HCT116 (cell line): ENCODE results near the gene CUL5. TPM values are rescaled to one million over a fixed set of nuclear protein-coding genes. Genes with fewer than 3 reads are reported as not detected.

Source experiments
- ATAC-seq: fragments of 200-7000 bp; cut with Tn5 transposase; 2 replicates; pipeline ENCODE4 v1.9.1; 2020; ENCODE audit warnings: mild to moderate bottlenecking, moderate library complexity
- BruUV-seq: library from RNA; stranded (reverse); fragments of 400-500 nt; replicated peaks from 2 replicates; lab custom pipeline; 2021; lab: Mats Ljungman, UMichigan
- CTCF ChIA-PET: fragments of 300-600 bp; sonication (Branson Sonifier 250); formaldehyde crosslinking; loops from one replicate; lab custom pipeline; 2021; ENCODE audit warnings: antibody characterized with exemption; lab: Charles Lee
- POLR2A ChIA-PET: fragments of 300-600, 350-600 bp; sonication (Branson Sonifier 250); formaldehyde crosslinking; loops from one replicate; lab custom pipeline; 2021; ENCODE audit warnings: antibody characterized with exemption; lab: Charles Lee
- RAD21 ChIA-PET, 2 experiments: fragments of 300-600 bp; sonication (Branson Sonifier 250); formaldehyde crosslinking; loops; one replicate each; lab custom pipeline; 2023; ENCODE audit warnings: low total read pairs in 2 of 2; ENCODE audit not compliant: uncharacterized antibody in 2 of 2, unreplicated experiment in 2 of 2, low non-redundant PET in 1 of 2; lab: Charles Lee
- DNase-seq: peaks from one replicate; pipeline ENCODE4 v3.0.0-alpha.2; 2010; ENCODE audit warnings: low read depth, low spot score
- H2AFZ ChIP-seq: fragments of 200-600 bp; shearing (Covaris generic), sonication (generic); 2 replicates; pipeline ENCODE4 v1.6.1; 2017; ENCODE audit warnings: low read depth, mixed run types, mixed read lengths, antibody characterized with exemption, low read length; ENCODE audit not compliant: poor library complexity, severe bottlenecking
- H3K27ac ChIP-seq: 2 replicates; pipeline ENCODE4 v1.5.1; 2012; ENCODE audit warnings: low read depth, low read length
- H3K27me3 ChIP-seq: fragments of 200-600 bp; sonication (generic); 2 replicates; pipeline ENCODE4 v1.6.1; 2016; ENCODE audit warnings: mixed run types, low read length, mixed read lengths; ENCODE audit not compliant: insufficient read depth
- H3K36me3 ChIP-seq, 2 experiments: fragments of 200-500 bp in 1 of 2; fragments of 200-600 bp in 1 of 2; sonication (Bioruptor generic) in 1 of 2; sonication (generic) in 1 of 2; 2 replicates each; pipeline versions ENCODE4 v1.5.1 to v1.6.1; 2014 to 2016; ENCODE audit warnings: low read length in 2 of 2, inconsistent platforms in 1 of 2, mixed read lengths in 1 of 2, mixed run types in 1 of 2; ENCODE audit not compliant: insufficient read depth in 2 of 2, control insufficient read depth in 1 of 2
- H3K4me1 ChIP-seq, 2 experiments: fragments of 200-600 bp in 1 of 2; sonication (generic) in 1 of 2; 2 replicates each; pipeline versions ENCODE4 v1.5.1 to v1.6.1; 2012 to 2017; ENCODE audit warnings: low read length in 2 of 2, inconsistent platforms in 1 of 2, mild to moderate bottlenecking in 1 of 2, mixed read lengths in 1 of 2, mixed run types in 1 of 2, moderate library complexity in 1 of 2; ENCODE audit not compliant: insufficient read depth in 2 of 2, control insufficient read depth in 1 of 2
- H3K4me2 ChIP-seq: fragments of 200-600 bp; sonication (generic); 2 replicates; pipeline ENCODE4 v1.6.1; 2017; ENCODE audit warnings: mixed run types, low read length, mixed read lengths
- H3K4me3 ChIP-seq, 2 experiments: fragments of 200-600 bp in 1 of 2; sonication (generic) in 1 of 2; replicated peaks in 1 of 2; 2 replicates each; pipeline ENCODE4 v1.5.1; 2011 to 2016; ENCODE audit warnings: low read length in 2 of 2, control low read depth in 1 of 2, low read depth in 1 of 2, mild to moderate bottlenecking in 1 of 2, mixed read lengths in 1 of 2, mixed run types in 1 of 2
- H3K79me2 ChIP-seq: fragments of 200-600 bp; sonication (generic); 2 replicates; pipeline ENCODE4 v1.6.1; 2017; ENCODE audit warnings: mild to moderate bottlenecking, mixed run types, low read length, moderate library complexity, mixed read lengths; ENCODE audit not compliant: insufficient read depth
- H3K9ac ChIP-seq: fragments of 200-600 bp; sonication (generic); 2 replicates; pipeline ENCODE4 v1.6.1; 2016; ENCODE audit warnings: low read length, mixed read lengths
- H3K9me2 ChIP-seq: fragments of 200-600 bp; sonication (generic), shearing (Covaris generic); 2 replicates; pipeline ENCODE4 v1.6.1; 2017; ENCODE audit warnings: mixed run types, mild to moderate bottlenecking, moderate library complexity; ENCODE audit not compliant: insufficient read depth
- H3K9me3 ChIP-seq, 2 experiments: fragments of 200-500 bp in 1 of 2; fragments of 200-600 bp in 1 of 2; sonication (Bioruptor generic) in 1 of 2; sonication (generic) in 1 of 2; 2 replicates each; pipeline ENCODE4 v1.6.1; 2014 to 2017; ENCODE audit warnings: low read length in 2 of 2, mixed read lengths in 2 of 2, inconsistent platforms in 1 of 2, low read depth in 1 of 2, mild to moderate bottlenecking in 1 of 2, mixed run types in 1 of 2, moderate library complexity in 1 of 2; ENCODE audit not compliant: control insufficient read depth in 1 of 2, insufficient read depth in 1 of 2
- H4K20me1 ChIP-seq: fragments of 200-600 bp; sonication (generic), shearing (Covaris generic); 2 replicates; pipeline ENCODE4 v1.6.1; 2017; ENCODE audit warnings: mixed run types, mild to moderate bottlenecking, moderate library complexity; ENCODE audit not compliant: insufficient read depth
- ATF3 ChIP-seq: IDR thresholded peaks from 2 replicates; pipeline ENCODE4 v1.6.1; 2012
- CBX3 ChIP-seq: IDR thresholded peaks from 2 replicates; pipeline ENCODE4 v1.6.1; 2012; ENCODE audit warnings: low read depth
- CEBPB ChIP-seq: IDR thresholded peaks from 2 replicates; pipeline ENCODE4 v1.6.1; 2012; ENCODE audit warnings: low read depth
- CTCF ChIP-seq, 3 experiments: fragments of 200-600 bp in 1 of 3; sonication (generic) in 1 of 3; IDR thresholded peaks in 2 of 3; conservative IDR thresholded peaks in 1 of 3; 2 replicates each; pipeline ENCODE4 v1.5.1; 2012 to 2017; ENCODE audit warnings: low read depth in 2 of 3, low read length in 2 of 3, antibody characterized with exemption in 1 of 3, borderline replicate concordance in 1 of 3, control low read depth in 1 of 3, mild to moderate bottlenecking in 1 of 3, mixed read lengths in 1 of 3, mixed run types in 1 of 3, moderate library complexity in 1 of 3; ENCODE audit not compliant: insufficient read depth in 1 of 3
- ELF1 ChIP-seq: IDR thresholded peaks from 2 replicates; pipeline ENCODE4 v1.6.1; 2012; ENCODE audit warnings: low read depth, borderline replicate concordance
- EZH2 ChIP-seq: fragments of 200-600 bp; sonication (generic); IDR thresholded peaks from 2 replicates; pipeline ENCODE4 v1.6.1; 2017; ENCODE audit warnings: antibody characterized with exemption, mixed run types
- EZH2phosphoT487 ChIP-seq: fragments of 200-600 bp; IDR thresholded peaks from 2 replicates; pipeline ENCODE4 v1.6.1; 2018; ENCODE audit warnings: antibody characterized with exemption, borderline replicate concordance
- FOSL1 ChIP-seq: IDR thresholded peaks from 2 replicates; pipeline ENCODE4 v1.6.1; 2012; ENCODE audit warnings: low read depth
- JUND ChIP-seq: IDR thresholded peaks from 2 replicates; pipeline ENCODE4 v1.6.1; 2012
- POLR2A ChIP-seq: IDR thresholded peaks from 2 replicates; pipeline ENCODE4 v1.7.0; 2011; ENCODE audit warnings: borderline replicate concordance; ENCODE audit not compliant: insufficient read depth, insufficient read length; ENCODE audit errors: extremely low read depth
- POLR2AphosphoS5 ChIP-seq: IDR thresholded peaks from 2 replicates; pipeline ENCODE4 v1.6.1; 2011; ENCODE audit warnings: mild to moderate bottlenecking, low read depth, low read length, moderate library complexity
- RAD21 ChIP-seq: IDR thresholded peaks from 2 replicates; pipeline ENCODE4 v1.6.1; 2012; ENCODE audit warnings: low read depth, mild to moderate bottlenecking
- REST ChIP-seq: IDR thresholded peaks from 2 replicates; pipeline ENCODE4 v1.6.1; 2012; ENCODE audit warnings: low read depth
- SIN3A ChIP-seq: IDR thresholded peaks from 2 replicates; pipeline ENCODE4 v1.6.1; 2012; ENCODE audit warnings: low read depth
- SP1 ChIP-seq: IDR thresholded peaks from 2 replicates; pipeline ENCODE4 v1.6.1; 2012; ENCODE audit warnings: low read depth
- SRF ChIP-seq: IDR thresholded peaks from 2 replicates; pipeline ENCODE4 v1.6.1; 2012; ENCODE audit warnings: low read depth
- TCF7L2 ChIP-seq: IDR thresholded peaks from 2 replicates; pipeline ENCODE4 v1.7.0; 2011; ENCODE audit warnings: borderline replicate concordance, inconsistent platforms; ENCODE audit not compliant: insufficient read depth, insufficient read length; ENCODE audit errors: extremely low read depth
- YY1 ChIP-seq: IDR thresholded peaks from 2 replicates; pipeline ENCODE4 v1.6.1; 2011; ENCODE audit warnings: low read length, low read depth, moderate library complexity, mild to moderate bottlenecking; ENCODE audit not compliant: insufficient replicate concordance; ENCODE audit errors: extremely low read depth
- ZBTB33 ChIP-seq: IDR thresholded peaks from 2 replicates; pipeline ENCODE4 v1.6.1; 2011; ENCODE audit warnings: mild to moderate bottlenecking, low read length, moderate library complexity; ENCODE audit not compliant: insufficient replicate concordance; ENCODE audit errors: extremely low read depth
- intact Hi-C: fragments of 100-400 bp; cut with micrococcal nuclease; formaldehyde crosslinking; loops from 2 replicates; pipeline ENCODE4 v1.10.0; 2022
- total RNA-seq: library from RNA; stranded (reverse); gene quantifications from one replicate; pipeline ENCODE4 v1.2.1, GENCODE V29; 2021; ENCODE audit not compliant: unreplicated experiment

The CUL5 gene
- total RNA-seq, 1 experiment from 2014 or later = 41.9 TPM

GRCh38 chr11:108121274-108122155 lies 112.8 kb downstream of the CUL5 start, which contains the start of gene ACAT1:
ACAT1 (plus strand) TSS chr11:108121567; CDS start chr11:108121607, 40 bp downstream.
- peak within 1 kb of the TSS; percentile 77 to 80 for H3K4me3 ChIP-seq
- no peaks in the 10 kb centered on the region for H4K20me1 ChIP-seq
- H3K4me2 ChIP-seq = peak within 1 kb of the TSS; percentile 87
- H3K4me1 ChIP-seq = peaks cover 11 to 38% of the 10 kb centered on the region in 2 experiments
- H3K27me3 ChIP-seq = no peaks in the 10 kb centered on the region
- intact Hi-C loops = no loop called here
- H3K27ac ChIP-seq = peak within 1 kb of the TSS; percentile 62
- DNase-seq (peak; percentile 78), ATAC-seq (peak; percentile 94)
- H3K36me3 ChIP-seq = no peaks in the 10 kb centered on the region
- ChIA-PET CTCF (no interaction called here), RAD21 (no interaction called here), POLR2A (interaction anchor here (0.5 to 0.8 kb wide), 2 partner anchors 22 kb away, joined by 3 to 7 read pairs; no protein-coding TSS in a partner anchor)
- H3K9me3 ChIP-seq = no peaks in the 10 kb centered on the region
- no peaks in the 10 kb centered on the region for H3K9me2 ChIP-seq
- H2AFZ ChIP-seq = peak within 1 kb of the TSS; percentile 80
- peak within 1 kb of the TSS; percentile 85 for H3K9ac ChIP-seq
- no TSS peak for BruUV-seq
- peaks cover 46% of the 10 kb centered on the region for H3K79me2 ChIP-seq
- TF ChIP-seq POLR2A = peak; percentile 91
- TF ChIP-seq REST = no peak
- no peak for TF ChIP-seq TCF7L2
- no peak for TF ChIP-seq YY1
- TF ChIP-seq EZH2 = no peak
- TF ChIP-seq FOSL1 = no peak
- TF ChIP-seq CBX3 = peak; percentile 42; the same call in 1 of the 2 replicates
- no peak for TF ChIP-seq ELF1
- TF ChIP-seq CEBPB = no peak
- no peak for TF ChIP-seq RAD21
- peak; percentile 54 for TF ChIP-seq ZBTB33
- TF ChIP-seq SIN3A = peak; percentile 86
- TF ChIP-seq CTCF (IDR thresholded peaks at IDR 0.05 in 2 of 3, conservative IDR thresholded peaks at IDR 0.05 in 1 of 3; ENCODE audit: borderline replicate concordance in 1 of 3, insufficient read depth in 1 of 3, low read depth in 2 of 3, low read length in 2 of 3) = peak in 1 of 3 experiments; percentile 36; a peak in 2 of 6 replicates
- TF ChIP-seq SP1 = peak; percentile 68
- TF ChIP-seq SRF = no peak
- TF ChIP-seq POLR2AphosphoS5 = peak; percentile 91
- no peak for TF ChIP-seq EZH2phosphoT487
- no peak for TF ChIP-seq ATF3
- TF ChIP-seq JUND = no peak
